ENCODE measurements around the gene SLC38A3. TPM values are rescaled to one million over a fixed set of nuclear protein-coding genes. Genes with fewer than 3 reads are reported as not detected.

Gene SLC38A3
- total RNA-seq: under 1 TPM in 2 of 3 donors, not detected in 1; 0.08 to 0.52 TPM

DNA sequence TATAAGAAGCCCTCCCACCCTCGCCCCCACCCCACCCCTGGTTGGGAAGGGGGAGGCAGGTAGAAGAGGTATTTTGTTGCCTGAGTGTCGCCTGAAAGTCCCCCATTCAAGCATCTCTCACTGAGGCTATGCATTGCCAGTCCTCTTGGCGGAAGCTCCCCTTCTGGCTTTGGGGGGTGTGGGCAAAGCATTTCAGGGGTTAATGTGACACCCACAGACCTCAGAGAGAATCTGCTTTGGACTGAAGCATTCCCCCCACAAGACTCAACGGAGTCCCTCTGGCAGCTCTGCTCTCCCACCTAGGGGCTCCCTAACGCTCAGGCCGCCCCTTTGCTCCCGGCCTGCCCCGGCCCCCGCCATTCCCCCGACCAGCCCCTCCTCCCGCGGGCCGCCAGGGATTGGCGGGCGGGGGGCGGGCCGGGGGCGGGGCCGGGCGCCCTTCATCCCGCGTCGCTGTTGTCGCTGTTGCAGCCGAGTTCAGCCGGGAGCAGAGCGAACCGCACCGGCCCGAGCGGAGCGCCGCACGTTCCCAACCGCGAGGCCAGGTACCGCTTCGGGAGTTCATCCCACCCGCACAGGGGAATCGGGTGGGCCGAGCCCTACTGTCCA is at the start of gene SLC38A3:
SLC38A3 (plus strand) TSS at position 468 of the 609 bp plus-strand sequence. CDS start 8,929 bp downstream, outside the sequence.
- Mint-ChIP-seq H3K4me1 (ENCODE audit: low read depth) (no peaks in the 10 kb centered on the region), H3K36me3 (ENCODE audit: insufficient read depth) (no peaks in the 10 kb centered on the region), H3K4me3 (no peak within 1 kb of the TSS), H3K9me3 (no peaks in the 10 kb centered on the region), H3K27me3 (ENCODE audit: low read depth) (peaks cover 50% of the 10 kb centered on the region)
- DNase-seq (no peak), ATAC-seq (peak; percentile 66 to 67)

DNA sequence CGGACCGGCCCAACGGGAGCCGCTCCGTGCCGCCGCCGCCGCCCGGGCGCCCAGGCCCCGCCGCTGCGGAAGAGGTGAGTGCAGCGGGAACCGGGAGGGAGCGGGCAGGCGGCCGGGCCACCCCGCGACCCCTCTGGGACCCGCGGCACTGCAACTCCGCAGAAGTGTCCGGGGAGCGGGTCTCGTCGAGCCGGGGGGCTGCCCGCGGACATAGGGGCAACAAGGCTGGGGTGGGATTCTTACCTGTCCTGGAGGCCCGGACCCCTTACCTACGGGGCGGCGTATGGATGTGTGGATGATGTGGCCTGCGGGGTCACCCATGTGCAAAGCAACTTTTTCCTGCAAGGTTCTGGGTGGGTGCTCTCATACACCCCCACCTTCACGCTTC is 49.6 kb upstream of the SLC38A3 start:
- peaks cover 8% of the 10 kb centered on the region for H3K4me1 Mint-ChIP-seq (ENCODE audit: low read depth)
- DNase-seq (no peak), ATAC-seq (no peak)
- peaks cover 32% of the 10 kb centered on the region for H3K27me3 Mint-ChIP-seq (ENCODE audit: low read depth)
- H3K4me3 Mint-ChIP-seq: peak overlapping the region; percentile 66
- no peaks in the 10 kb centered on the region for H3K36me3 Mint-ChIP-seq (ENCODE audit: insufficient read depth)
- H3K9me3 Mint-ChIP-seq: no peaks in the 10 kb centered on the region

DNA sequence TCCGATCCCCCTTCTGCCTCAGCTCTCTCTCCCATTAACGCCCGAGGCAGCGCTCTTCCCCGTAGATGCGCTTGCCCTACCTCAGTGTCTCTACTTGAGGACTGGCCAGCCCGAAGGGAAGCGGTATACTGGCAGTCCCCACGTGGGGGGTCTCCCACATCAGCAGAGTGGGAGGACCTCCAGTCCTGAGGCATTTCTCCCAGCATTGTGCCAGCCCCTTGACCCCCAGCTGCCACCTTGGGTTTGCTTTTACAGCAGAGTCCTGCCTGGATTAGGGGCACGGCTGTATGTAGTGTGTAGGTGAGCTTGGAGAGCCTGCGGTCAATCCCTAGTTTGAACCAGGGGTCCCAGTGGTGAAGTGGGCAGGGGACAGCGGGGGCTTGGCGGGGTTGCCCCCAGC is 49.2 kb upstream of the SLC38A3 start:
- Mint-ChIP-seq H3K9me3 (no peaks in the 10 kb centered on the region), H3K4me3 (peak overlapping the region; percentile 66), H3K4me1 (ENCODE audit: low read depth) (peaks cover 8% of the 10 kb centered on the region), H3K36me3 (ENCODE audit: insufficient read depth) (no peaks in the 10 kb centered on the region), H3K27me3 (ENCODE audit: low read depth) (peaks cover 32% of the 10 kb centered on the region)
- ATAC-seq (no peak), DNase-seq (no peak)

DNA sequence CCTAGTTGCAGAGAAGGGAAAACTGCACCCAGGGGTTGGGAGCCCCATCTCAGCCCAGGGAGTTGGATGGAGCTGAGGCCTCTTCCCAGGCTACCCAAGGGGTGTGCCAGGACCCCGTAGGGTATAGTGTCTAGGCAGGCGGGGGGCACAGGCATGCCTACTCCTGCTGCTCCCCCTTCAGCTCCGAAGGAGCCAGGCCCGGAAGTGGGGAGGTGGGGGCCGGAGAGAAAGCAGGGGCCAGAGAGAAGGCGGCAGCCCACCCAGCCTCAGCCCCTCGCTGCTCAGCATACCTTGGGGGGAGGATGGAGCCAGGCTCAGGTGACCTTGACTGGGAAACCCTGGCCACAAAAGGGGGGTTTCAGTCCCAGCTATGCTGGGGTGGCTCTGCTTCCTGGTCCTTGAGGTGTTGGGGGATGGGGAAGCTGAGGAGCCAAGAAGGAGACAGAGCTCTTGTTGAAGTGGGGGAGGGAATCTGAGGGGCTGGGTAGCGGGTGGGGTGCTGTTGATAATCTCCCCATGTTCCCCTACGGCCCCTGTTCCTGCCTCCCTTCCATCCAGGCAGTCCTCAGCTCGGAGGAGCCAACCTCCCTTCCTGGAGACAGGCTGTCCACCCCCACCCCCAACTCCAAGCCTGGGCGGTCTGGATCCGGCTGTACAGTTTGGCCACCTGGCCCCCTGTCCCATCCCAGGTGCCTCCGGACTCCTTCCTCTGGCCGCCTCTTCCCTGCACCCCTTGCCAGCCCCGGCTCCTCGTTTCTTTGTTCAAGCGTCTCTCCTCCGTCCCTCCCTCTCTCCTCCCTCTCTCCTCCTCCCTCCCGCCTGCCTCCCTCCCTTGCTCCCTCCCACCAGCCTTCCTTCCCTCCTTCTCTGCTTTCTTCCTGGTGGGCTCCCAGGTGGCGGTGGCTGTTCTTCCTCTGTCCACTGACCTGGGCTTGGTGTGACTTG is 48.2 kb upstream of the SLC38A3 start:
- H3K4me3 Mint-ChIP-seq: no peak overlapping the region

DNA sequence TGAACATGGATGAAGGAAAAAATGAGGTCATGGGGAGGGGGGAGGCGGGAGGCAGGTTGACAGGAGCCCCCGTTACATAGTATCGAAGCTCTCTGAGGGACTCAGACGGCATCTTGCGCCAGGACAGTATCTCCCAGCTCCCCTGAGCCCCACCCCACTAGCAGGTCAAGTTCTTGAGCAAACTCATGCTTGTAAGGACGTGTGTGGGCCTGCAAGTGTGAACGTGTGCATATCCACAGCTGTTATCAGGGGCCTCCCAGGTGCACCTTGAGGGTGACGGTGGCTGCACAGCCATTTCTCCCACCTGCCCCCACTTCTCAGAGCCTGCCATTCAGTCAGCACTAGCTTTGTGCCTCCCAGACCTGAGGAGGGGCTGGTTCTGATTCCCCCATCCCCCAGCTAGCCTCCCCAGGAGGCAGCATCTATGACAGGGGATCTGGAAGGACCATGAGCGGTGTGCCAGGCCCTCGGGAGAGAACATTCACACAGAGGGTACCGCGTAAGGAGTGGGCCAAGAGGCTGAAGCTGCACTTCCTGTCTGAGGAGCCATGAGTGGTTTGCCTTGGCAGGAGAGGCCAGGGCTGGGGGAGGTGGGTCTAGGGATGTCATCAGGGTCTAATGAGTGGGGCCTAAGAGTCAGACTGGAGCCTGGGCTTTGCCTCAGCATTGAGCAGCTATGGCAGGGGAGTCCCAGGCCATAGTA is 47.1 kb upstream of the SLC38A3 start:
- H3K36me3 Mint-ChIP-seq (ENCODE audit: insufficient read depth): no peaks in the 10 kb centered on the region
- no peak for DNase-seq
- no peak overlapping the region for H3K4me3 Mint-ChIP-seq
- peaks cover 8% of the 10 kb centered on the region for H3K4me1 Mint-ChIP-seq (ENCODE audit: low read depth)
- H3K9me3 Mint-ChIP-seq: no peaks in the 10 kb centered on the region
- no peak for ATAC-seq
- peaks cover 32% of the 10 kb centered on the region for H3K27me3 Mint-ChIP-seq (ENCODE audit: low read depth)

More for the DNA sequence above, 48.2 kb upstream of the SLC38A3 start:
- Mint-ChIP-seq H3K4me1 (ENCODE audit: low read depth) (peaks cover 8% of the 10 kb centered on the region), H3K9me3 (no peaks in the 10 kb centered on the region), H3K27me3 (ENCODE audit: low read depth) (peaks cover 32% of the 10 kb centered on the region), H3K36me3 (ENCODE audit: insufficient read depth) (no peaks in the 10 kb centered on the region)
- DNase-seq (no peak), ATAC-seq (no peak)

DNA sequence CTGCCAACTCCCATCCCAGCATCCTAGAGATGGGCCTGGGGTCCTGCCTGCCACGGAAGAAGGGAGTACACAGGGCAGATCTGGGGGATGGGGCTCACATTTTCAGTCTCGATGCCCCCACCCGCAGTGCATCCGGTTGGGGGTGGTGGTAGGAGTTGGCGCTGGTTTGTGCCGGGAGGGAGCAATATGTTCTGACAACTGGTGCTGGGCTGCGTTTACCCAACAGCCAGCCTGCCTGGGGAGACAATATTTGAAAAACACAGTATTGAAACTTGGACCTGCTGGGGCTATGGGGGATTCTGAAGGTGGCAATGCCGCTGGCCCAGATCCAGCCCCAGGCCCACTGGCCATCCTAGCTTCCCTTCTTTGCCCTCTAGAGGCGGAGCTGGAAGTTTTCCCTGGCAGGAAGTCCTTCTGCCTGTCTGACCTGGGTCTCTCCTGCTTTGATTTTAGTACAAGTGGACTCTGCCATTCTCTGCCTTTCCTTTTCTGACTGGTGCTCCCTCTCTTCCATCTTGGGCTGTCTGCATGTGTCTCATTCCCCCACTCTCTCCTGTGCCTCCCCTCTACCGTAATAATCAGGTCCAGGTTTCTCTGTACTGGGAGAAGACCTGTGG is 46.4 kb upstream of the SLC38A3 start:
- H3K27me3 Mint-ChIP-seq (ENCODE audit: low read depth): peaks cover 27% of the 10 kb centered on the region
- H3K9me3 Mint-ChIP-seq: no peaks in the 10 kb centered on the region
- no peaks in the 10 kb centered on the region for H3K36me3 Mint-ChIP-seq (ENCODE audit: insufficient read depth)
- no peak overlapping the region for H3K4me3 Mint-ChIP-seq
- ATAC-seq (no peak), DNase-seq (no peak)
- peaks cover 8% of the 10 kb centered on the region for H3K4me1 Mint-ChIP-seq (ENCODE audit: low read depth)

DNA sequence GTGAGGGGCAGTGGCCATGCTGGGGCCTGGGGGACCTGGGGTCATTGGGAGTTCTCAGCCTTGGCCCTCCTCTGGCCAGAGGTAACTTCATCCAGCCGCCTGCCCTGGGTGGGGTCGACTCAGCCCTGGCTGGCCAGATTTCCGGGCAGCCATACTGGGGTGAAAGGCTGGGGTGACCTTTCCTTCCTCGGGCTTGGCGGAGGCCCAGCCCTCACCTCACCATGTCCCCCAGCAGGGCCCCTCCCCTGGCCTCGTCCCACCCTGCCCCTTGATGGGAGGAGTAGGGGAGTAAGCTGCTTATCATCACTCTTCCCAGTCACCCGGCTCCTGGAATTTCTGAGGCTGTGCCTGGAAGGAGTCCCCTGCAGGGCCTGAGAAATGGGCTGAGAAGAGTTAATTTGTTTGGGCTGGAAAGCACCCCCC is 44.5 kb upstream of the SLC38A3 start:
- ATAC-seq (no peak), DNase-seq (no peak)
- Mint-ChIP-seq H3K4me3 (no peak overlapping the region), H3K27me3 (ENCODE audit: low read depth) (peaks cover 20% of the 10 kb centered on the region), H3K4me1 (ENCODE audit: low read depth) (peaks cover 5% of the 10 kb centered on the region), H3K36me3 (ENCODE audit: insufficient read depth) (no peaks in the 10 kb centered on the region), H3K9me3 (no peaks in the 10 kb centered on the region)

DNA sequence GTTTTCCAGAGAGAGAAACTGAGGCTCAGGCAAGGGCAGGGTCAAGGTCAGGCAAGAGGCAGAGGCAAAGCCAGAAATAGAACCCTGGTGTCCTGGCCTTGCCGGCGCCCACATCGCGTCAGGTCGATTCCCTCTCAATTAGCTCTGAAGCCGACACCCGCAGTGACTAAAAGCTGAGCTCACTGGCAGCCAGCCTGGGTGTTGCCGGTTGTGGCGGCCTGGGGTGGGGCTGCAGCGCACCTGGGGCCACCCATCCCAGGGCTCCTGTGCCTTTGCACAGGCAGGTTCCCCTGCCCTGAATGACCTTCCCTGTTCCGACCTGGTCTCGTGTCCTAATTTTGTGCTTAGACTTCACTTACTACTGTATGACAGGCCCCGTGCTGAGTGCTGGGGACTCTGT is 43.8 kb upstream of the SLC38A3 start:
- Mint-ChIP-seq H3K27me3 (ENCODE audit: low read depth) (peaks cover 13% of the 10 kb centered on the region), H3K4me3 (no peak overlapping the region), H3K9me3 (no peaks in the 10 kb centered on the region), H3K36me3 (ENCODE audit: insufficient read depth) (no peaks in the 10 kb centered on the region), H3K4me1 (ENCODE audit: low read depth) (no peaks in the 10 kb centered on the region)
- ATAC-seq (no peak), DNase-seq (no peak)

DNA sequence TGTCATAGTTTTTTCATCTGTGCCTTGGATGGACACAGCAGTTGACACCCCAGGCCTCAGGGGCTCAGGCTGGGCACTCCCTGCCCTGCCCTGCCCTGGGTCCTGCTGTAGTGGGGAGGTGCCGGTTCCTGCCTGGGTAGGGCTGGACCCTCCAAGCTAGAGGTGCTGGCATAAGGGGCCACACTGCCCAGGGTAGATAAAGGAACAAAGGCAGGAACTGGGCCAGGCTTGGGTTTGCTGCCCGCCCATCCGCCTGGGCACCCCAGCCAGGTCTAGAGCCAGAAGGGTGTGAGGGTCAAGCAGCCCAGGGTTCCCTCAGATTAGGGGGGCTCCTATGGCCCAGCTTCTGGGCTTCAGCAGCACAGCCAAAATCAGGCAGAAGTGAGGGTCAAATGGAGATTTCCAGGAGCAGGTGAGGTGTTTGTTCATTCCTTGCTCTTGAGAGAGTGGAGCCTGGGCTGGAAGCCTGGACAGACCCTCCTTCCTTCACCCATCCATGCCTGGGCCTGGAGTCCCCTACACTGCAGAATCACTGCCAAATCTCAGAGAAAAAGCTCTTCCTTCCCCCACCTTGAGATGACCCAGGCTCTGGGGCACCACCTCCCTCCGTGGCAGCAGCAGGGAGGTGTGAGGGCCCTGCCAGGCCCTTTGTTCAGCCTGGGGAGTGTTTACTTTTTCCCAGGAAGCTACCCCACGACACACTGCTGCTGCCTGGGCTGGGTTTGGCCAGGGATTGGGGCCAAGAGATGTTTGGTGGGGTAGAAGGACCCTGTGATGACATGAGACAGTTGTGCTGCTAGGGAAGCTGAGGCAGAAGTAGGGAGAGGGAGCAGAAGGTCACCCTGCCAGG is 42.8 kb upstream of the SLC38A3 start:
- ATAC-seq (no peak), DNase-seq (no peak)
- H3K4me3 Mint-ChIP-seq: no peak overlapping the region
- H3K36me3 Mint-ChIP-seq (ENCODE audit: insufficient read depth): no peaks in the 10 kb centered on the region
- H3K27me3 Mint-ChIP-seq (ENCODE audit: low read depth): peaks cover 10% of the 10 kb centered on the region
- no peaks in the 10 kb centered on the region for H3K9me3 Mint-ChIP-seq
- no peaks in the 10 kb centered on the region for H3K4me1 Mint-ChIP-seq (ENCODE audit: low read depth)

DNA sequence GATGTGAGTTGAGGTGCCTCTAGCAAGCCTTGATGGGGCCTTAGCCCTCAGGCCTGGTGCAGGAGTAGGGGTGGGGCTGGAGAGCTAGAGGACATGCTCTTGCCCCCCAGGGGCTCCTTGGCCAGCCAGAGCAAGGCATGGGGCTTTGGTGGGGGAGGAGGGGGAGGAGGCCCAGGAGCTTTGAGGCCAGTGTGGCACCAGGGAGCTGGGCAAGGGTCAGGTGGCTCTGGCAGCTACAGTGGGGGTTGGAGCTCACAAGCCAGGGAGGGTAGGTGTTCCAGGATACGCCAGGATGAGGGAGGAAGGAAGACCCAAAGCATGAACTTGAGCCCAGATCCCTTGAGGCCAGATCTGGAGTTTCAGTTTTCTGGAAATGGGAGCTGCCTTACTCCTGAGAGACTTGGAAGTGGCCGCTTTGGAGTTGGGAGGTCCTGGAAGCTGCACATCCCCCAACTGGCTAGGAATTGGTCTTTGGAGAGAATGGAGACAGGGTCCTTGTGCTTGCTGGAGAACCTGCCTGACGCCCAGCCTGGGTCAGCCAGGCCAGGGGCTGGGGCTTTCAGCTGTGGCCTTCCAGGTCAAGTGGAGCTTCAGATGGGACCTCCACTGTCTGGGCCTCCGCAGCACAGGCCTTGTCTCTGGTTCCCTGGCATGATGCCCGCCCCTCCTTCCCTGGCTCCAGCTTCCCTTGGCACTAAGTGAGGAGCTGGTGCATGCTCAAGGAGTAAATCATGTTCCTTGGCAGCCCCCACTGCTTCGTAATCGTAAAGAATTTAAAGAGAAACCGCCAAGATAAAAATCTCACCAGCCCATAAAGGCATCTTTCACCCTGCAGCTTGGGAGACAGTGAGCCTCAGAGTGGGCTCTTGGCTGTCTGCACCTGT is 41.3 kb upstream of the SLC38A3 start:
- Mint-ChIP-seq H3K27me3 (ENCODE audit: low read depth) (peaks cover 2% of the 10 kb centered on the region), H3K36me3 (ENCODE audit: insufficient read depth) (no peaks in the 10 kb centered on the region), H3K4me1 (ENCODE audit: low read depth) (no peaks in the 10 kb centered on the region), H3K4me3 (no peak overlapping the region), H3K9me3 (no peaks in the 10 kb centered on the region)
- ATAC-seq (no peak), DNase-seq (no peak)

DNA sequence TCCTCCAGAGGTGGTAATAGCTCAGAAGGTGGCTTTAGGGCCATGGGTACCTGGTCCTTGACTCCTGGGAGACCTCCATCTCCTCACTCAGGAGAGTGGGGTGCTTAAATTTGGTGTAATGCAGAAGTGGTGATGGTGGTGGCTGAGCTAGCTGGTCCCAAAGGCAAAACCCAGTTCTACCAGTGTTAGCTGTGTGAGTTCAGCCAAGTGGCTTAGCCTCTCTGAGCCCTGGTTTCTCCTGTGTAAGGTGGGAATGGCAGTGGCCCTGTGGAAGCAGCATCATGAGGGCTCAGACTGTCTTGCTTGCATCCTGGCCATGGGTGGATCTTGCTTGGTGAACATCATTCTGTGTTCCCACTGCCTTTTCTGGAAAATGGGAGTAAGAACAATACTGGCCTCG is 40.6 kb upstream of the SLC38A3 start:
- no peaks in the 10 kb centered on the region for H3K4me1 Mint-ChIP-seq (ENCODE audit: low read depth)
- no peaks in the 10 kb centered on the region for H3K36me3 Mint-ChIP-seq (ENCODE audit: insufficient read depth)
- peaks cover 2% of the 10 kb centered on the region for H3K27me3 Mint-ChIP-seq (ENCODE audit: low read depth)
- H3K9me3 Mint-ChIP-seq: no peaks in the 10 kb centered on the region
- no peak overlapping the region for H3K4me3 Mint-ChIP-seq
- DNase-seq (no peak), ATAC-seq (peak in 1 of 2 donors; percentile 21)

DNA sequence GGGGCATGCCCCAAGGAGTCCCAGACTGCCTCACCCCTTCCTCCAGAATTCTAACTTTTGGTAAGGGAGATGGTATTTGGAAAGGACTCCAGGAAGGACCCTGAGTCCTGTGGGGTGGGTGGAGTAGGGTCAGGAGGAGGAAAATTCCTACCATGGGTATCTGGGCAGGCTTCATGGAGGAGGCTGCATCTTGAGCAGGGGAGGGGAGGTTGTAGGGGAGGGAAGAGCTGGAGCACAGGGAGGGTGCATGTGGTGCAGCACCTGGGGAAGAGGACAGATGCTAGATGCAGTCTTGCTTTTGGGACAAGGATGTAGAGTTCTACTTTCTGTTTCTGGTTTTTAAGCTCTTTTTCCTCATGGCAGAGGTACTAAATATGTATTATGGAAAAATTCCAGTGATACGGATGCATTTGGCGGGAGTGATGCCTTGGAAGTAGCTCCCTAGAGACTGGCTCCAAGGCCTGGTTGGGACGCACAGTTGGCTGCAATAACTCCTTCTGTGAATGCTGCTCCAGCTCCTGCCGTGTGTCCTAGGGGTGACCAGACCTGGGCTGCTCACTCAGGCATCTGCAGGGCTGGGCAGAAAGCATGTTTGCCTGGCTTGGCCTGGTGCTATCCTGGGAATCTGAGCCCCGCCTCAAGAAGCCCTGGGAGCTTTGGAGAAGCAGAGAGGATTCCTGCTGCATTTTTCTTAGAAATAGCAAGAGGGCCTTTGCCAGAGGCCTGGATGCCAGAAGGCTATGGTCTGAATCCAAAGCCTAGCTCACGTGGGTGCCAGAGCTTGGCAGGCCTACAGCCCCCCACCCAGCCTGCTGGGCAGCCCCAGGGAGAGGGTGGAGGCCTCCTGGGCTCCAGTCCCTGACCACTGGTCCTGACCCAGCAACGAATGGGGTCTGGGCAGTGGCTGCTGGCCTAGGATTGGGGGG is 39.8 kb upstream of the SLC38A3 start:
- Mint-ChIP-seq H3K27me3 (ENCODE audit: low read depth) (peaks cover 2% of the 10 kb centered on the region), H3K4me3 (no peak overlapping the region), H3K36me3 (ENCODE audit: insufficient read depth) (no peaks in the 10 kb centered on the region), H3K9me3 (no peaks in the 10 kb centered on the region), H3K4me1 (ENCODE audit: low read depth) (no peaks in the 10 kb centered on the region)
- ATAC-seq (no peak), DNase-seq (no peak)
